HFF-Myc (cell line): ENCODE measurements around the gene APCDD1L.
A peak's percentile ranks its signal among the peaks of the same experiment; 100 is the strongest.

Source experiments
- DNase-seq: peaks from one replicate; pipeline ENCODE4 v3.0.0-alpha.2; 2011; ENCODE audit warnings: low read depth; ENCODE audit errors: extremely low read depth
- H3K4me3 ChIP-seq: replicated peaks from 2 replicates; pipeline ENCODE4 v1.5.1; 2011; ENCODE audit warnings: low read depth, mild to moderate bottlenecking, control low read depth, low read length
- CTCF ChIP-seq: IDR thresholded peaks from 2 replicates; pipeline ENCODE4 v1.5.1; 2012; ENCODE audit warnings: mild to moderate bottlenecking, low read depth, low read length, control low read depth; ENCODE audit errors: missing control alignments

Gene APCDD1L

DNA sequence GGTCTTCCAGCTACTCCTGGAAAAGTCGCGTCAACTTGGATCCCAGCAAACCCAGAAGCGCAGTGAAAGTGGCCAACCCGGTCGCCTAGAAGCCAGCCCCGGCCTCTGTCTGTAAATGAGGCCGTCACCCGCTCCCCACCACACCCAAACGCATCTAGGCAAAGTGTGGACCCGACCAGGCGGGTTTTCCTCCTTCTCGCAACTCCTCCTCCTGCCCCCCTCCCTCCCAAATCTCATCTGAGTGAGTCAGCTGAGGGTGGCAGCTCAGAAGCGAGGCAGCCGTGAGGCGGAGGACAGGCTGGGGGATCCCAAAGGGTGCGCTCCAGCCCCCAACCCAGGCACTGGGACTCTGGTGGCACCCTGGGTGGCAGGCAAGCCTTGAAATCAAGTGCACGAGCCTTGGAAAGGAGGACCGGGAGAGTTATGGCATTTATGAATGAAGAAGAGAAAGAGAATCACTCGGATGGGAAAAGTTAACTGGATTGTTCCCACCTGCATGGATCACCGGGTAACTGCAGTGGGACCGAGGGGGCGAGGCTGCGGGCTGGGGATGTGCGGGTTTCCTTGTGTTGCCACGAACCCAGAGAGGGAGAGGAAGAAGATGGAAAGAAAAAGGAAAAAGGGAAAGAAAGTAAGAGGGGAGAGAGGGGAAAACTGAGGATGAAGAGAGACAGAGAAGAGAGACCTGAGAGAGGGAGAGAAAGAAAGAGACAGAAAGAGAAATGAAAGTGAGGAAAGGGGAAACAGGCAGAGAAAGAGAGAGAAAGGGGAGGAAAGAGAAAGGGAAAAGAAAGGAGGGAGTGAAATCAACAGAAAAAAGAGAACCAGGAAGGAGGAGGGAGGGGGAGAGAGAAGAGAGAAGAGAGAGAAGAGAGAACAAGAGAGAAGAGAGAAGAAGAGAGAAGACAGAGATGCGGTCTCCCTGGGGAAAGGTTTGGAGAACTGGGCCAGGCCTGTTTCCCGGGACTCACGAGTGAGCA, at the start of gene APCDD1L:
Gene APCDD1L (minus strand): TSS at position 167 of the 980 bp plus-strand sequence. CDS start 692 bp downstream, outside the sequence.
- peak within 1 kb of the TSS; percentile 41 for H3K4me3 ChIP-seq
- no peak for TF ChIP-seq CTCF
- DNase-seq = no peak

- DNase-seq = no peak
- no peak for TF ChIP-seq CTCF
- no peak overlapping the region for H3K4me3 ChIP-seq
Measured at GRCh38 chr20:58559368-58559729, 44.1 kb upstream of the APCDD1L start.

GRCh38 chr20:58558486-58559367, 43.5 kb upstream of the APCDD1L start:
- TF ChIP-seq CTCF = no peak
- no peak for DNase-seq

DNA sequence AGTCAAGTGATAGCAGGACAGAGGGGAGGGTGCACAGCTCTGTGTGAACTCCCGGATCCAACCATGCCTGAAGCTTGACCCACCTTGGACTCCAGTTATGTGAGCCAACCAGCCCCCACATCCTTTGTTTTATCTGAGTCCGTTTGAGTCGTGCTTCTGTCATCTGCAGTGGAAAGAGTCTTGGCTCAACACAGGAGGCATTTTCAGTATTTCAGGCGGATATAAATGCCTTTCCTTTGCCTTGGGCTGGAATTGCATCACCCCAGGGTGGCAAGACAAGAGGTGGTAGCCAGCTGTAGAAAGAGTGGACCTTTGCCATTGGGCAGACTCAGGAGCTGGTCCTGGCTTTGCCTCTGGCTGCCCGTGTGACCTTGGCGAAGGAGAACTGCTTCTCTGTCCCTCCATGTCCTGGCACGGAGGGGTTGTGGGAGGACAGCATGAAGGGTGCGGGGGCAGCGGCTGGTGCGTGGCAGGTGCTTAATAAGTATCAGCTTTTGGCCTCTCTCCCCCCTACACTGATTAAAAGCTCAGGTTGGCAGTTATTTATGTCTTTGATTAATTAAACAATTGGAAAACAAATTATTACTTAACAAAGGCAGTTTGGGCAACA, 42.6 kb upstream of the APCDD1L start:
- DNase-seq = no peak
- no peak for TF ChIP-seq CTCF
- no peak overlapping the region for H3K4me3 ChIP-seq

More at GRCh38 chr20:58558486-58559367, 43.5 kb upstream of the APCDD1L start:
- H3K4me3 ChIP-seq = no peak overlapping the region

DNA sequence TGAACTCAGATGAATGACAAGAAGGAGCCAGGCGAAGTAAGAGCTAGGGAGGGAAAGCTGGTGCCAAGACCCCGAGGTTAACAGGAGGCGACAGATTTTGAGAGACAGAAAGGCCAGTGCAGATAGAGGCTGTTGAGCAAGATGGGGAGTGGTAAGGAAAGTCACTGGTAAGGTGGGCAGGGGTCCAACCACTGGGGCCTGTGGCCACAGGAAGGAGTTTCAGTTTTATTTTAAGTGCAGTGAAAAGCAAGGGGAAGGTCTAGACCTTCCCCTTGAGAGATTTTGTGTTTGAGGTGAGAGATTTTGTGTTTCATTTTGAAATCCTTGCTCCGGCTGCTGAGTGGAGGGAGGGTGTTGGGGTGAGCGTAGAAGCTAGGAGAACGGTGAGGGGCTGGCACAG, 41.8 kb upstream of the APCDD1L start:
- TF ChIP-seq CTCF = no peak
- H3K4me3 ChIP-seq = no peak overlapping the region
- DNase-seq = no peak

GRCh38 chr20:58555078-58555765, 40.0 kb upstream of the APCDD1L start:
- DNase-seq = peak; percentile 27
- no peak for TF ChIP-seq CTCF
- no peak overlapping the region for H3K4me3 ChIP-seq
